Activated CD4-positive, alpha-beta T cell treated with anti-CD3 and anti-CD28 coated beads, Interleukin-2, amount 10 ng/mL, durations not matched to agents 7 days and 5 days (primary cell): ENCODE results near the gene LDLRAD4. TPM values are rescaled to one million over a fixed set of nuclear protein-coding genes. Genes with fewer than 3 reads are reported as not detected.

Experiments used
- CTCF ChIA-PET: fragments of 350-600 bp; sonication (Branson Sonifier 250); formaldehyde crosslinking; loops from one replicate; lab custom pipeline; 2021; ENCODE audit warnings: antibody characterized with exemption; lab: Charles Lee
- POLR2A ChIA-PET: fragments of 350-600 bp; sonication (Branson Sonifier 250); formaldehyde crosslinking; loops from one replicate; lab custom pipeline; 2021; ENCODE audit warnings: antibody characterized with exemption; lab: Charles Lee
- DNase-seq: peaks from one replicate; pipeline ENCODE4 v3.0.0-alpha.2; 2020
- H3K27ac Mint-ChIP-seq: one replicate; pipeline ENCODE4 v1.8.0; 2021; ENCODE audit warnings: mild to moderate bottlenecking, moderate library complexity, mixed read lengths
- H3K27me3 Mint-ChIP-seq: one replicate; pipeline ENCODE4 v1.8.0; 2021; ENCODE audit warnings: mixed read lengths
- H3K36me3 Mint-ChIP-seq: one replicate; pipeline ENCODE4 v1.8.0; 2021; ENCODE audit warnings: low read depth, mixed read lengths
- H3K4me1 Mint-ChIP-seq: one replicate; pipeline ENCODE4 v1.8.0; 2021; ENCODE audit warnings: mixed read lengths
- H3K4me3 Mint-ChIP-seq: one replicate; pipeline ENCODE4 v1.8.0; 2021; ENCODE audit warnings: mild to moderate bottlenecking, moderate library complexity, mixed read lengths
- H3K9me3 Mint-ChIP-seq: one replicate; pipeline ENCODE4 v1.8.0; 2021; ENCODE audit warnings: mixed read lengths
- total RNA-seq, 2 experiments: library from RNA; stranded (reverse); gene quantifications; one replicate each; pipeline ENCODE4 v1.2.3, GENCODE V29; 2021

Gene LDLRAD4
- total RNA-seq, 2 experiments from 2014 or later: 23.8 to 28.6 TPM

DNA sequence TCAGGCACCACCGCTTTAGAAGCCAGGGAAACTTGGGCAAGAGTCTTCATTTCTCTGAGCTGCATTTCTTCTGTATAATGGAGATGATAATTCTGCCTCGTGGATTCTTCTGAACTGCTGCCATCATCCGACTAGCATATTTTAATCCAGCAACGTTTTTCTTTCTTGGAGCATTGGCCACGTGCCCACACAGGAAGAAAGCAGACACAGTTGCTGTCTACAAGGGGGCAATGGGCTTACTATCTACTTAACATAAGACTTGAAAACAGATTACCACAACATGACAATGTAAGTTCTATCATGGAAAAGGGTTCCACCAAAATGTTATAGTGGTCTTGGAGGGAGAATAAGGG lies 331.3 kb downstream of the LDLRAD4 start:
- no peak for DNase-seq
- POLR2A ChIA-PET: interaction anchor here (0.6 kb wide), 2 partner anchors 151 to 246 kb away, joined by 3 to 5 read pairs; no protein-coding TSS in a partner anchor
- CTCF ChIA-PET: interaction anchor here (0.9 to 2.2 kb wide), 3 partner anchors 8 to 257 kb away, joined by 3 to 7 read pairs (median 5); no protein-coding TSS in a partner anchor

GRCh38 chr18:13550418-13551304 lies 332.1 kb downstream of the LDLRAD4 start:
- Mint-ChIP-seq H3K4me1 (no peaks in the 10 kb centered on the region), H3K9me3 (peaks cover 9% of the 10 kb centered on the region), H3K27me3 (no peaks in the 10 kb centered on the region), H3K27ac (no peak overlapping the region), H3K4me3 (no peak overlapping the region), H3K36me3 (peaks cover 23% of the 10 kb centered on the region)
- ChIA-PET POLR2A (interaction anchor here (0.6 kb wide), 1 partner anchor 150 kb away, joined by 3 read pairs; no protein-coding TSS in a partner anchor), CTCF (interaction anchor here (0.9 to 2.2 kb wide), 3 partner anchors 7 to 256 kb away, joined by 3 to 7 read pairs (median 5); no protein-coding TSS in a partner anchor)
- DNase-seq: no peak

More for the DNA sequence above, 331.3 kb downstream of the LDLRAD4 start:
- peaks cover 9% of the 10 kb centered on the region for H3K9me3 Mint-ChIP-seq
- H3K27ac Mint-ChIP-seq: no peak overlapping the region
- peaks cover 23% of the 10 kb centered on the region for H3K36me3 Mint-ChIP-seq
- H3K4me1 Mint-ChIP-seq: no peaks in the 10 kb centered on the region
- no peaks in the 10 kb centered on the region for H3K27me3 Mint-ChIP-seq
- H3K4me3 Mint-ChIP-seq: no peak overlapping the region

GRCh38 chr18:13551305-13551603 lies 332.7 kb downstream of the LDLRAD4 start:
- peaks cover 9% of the 10 kb centered on the region for H3K9me3 Mint-ChIP-seq
- DNase-seq: no peak
- ChIA-PET CTCF (interaction anchor here (0.6 to 3.4 kb wide), 2 partner anchors 12 to 408 kb away, joined by 3 to 11 read pairs; no protein-coding TSS in a partner anchor), POLR2A (no interaction called here)
- no peaks in the 10 kb centered on the region for H3K4me1 Mint-ChIP-seq
- peaks cover 21% of the 10 kb centered on the region for H3K36me3 Mint-ChIP-seq
- no peak overlapping the region for H3K4me3 Mint-ChIP-seq
- H3K27me3 Mint-ChIP-seq: no peaks in the 10 kb centered on the region
- H3K27ac Mint-ChIP-seq: no peak overlapping the region

DNA sequence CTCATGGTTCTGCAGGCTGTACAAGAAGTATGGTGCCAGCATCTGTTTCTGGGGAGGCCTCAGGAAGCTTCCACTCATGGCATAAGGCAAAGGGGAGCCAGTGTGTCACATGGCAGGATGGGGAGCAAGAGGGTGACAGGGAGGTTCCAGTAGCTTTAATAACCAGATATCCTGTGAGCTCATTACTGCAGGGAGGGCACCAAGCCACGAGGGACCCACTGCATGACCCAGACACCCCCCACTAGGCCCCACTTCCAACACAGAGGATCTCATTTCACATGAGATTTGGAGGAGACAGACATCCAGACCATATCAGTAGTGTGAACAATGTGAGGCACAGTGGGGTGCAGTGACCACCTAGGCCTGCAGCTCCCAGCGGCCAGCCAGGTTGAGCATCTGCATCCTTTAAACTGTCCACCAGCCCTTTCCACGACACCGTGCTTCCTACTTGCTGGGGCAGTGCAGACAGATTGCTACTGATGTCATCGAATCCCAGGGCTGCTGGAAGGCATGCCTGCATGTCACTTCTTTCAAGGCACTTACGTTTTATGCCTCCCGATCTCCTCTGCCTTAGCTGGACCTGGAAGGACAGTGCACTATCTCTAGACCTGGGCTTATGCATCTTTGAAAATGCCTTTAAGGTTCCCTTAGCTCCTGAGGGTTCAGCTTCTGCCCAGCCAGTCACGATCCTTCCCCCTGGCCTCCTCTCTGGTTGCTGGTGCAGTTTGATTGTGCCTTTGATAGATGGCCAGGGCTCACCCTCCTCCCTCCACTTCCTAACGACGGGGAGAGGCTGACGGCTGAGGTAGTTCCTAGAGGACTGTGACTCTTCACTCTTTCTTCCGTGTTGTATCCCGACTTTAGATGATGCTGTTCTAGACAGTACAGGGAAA lies 333.5 kb downstream of the LDLRAD4 start:
- Mint-ChIP-seq H3K9me3 (peaks cover 6% of the 10 kb centered on the region), H3K27ac (no peak overlapping the region), H3K4me3 (no peak overlapping the region), H3K27me3 (no peaks in the 10 kb centered on the region), H3K4me1 (no peaks in the 10 kb centered on the region), H3K36me3 (peaks cover 12% of the 10 kb centered on the region)
- no peak for DNase-seq
- POLR2A ChIA-PET: no interaction called here
- CTCF ChIA-PET: interaction anchor here (0.6 to 3.4 kb wide), 4 partner anchors 11 to 409 kb away, joined by 3 to 11 read pairs (median 3); no protein-coding TSS in a partner anchor

- no peak overlapping the region for H3K4me3 Mint-ChIP-seq
- ChIA-PET CTCF (interaction anchor here (1.0 to 3.4 kb wide), 3 partner anchors 9 to 231 kb away, joined by 3 to 11 read pairs (median 3); no protein-coding TSS in a partner anchor), POLR2A (no interaction called here)
- H3K4me1 Mint-ChIP-seq: peaks cover 6% of the 10 kb centered on the region
- no peaks in the 10 kb centered on the region for H3K27me3 Mint-ChIP-seq
- H3K27ac Mint-ChIP-seq: no peak overlapping the region
- DNase-seq: no peak
- H3K36me3 Mint-ChIP-seq: peaks cover 4% of the 10 kb centered on the region
- H3K9me3 Mint-ChIP-seq: no peaks in the 10 kb centered on the region
These were observed 334.9 kb downstream of the LDLRAD4 start for GRCh38 chr18:13553449-13553848.

DNA sequence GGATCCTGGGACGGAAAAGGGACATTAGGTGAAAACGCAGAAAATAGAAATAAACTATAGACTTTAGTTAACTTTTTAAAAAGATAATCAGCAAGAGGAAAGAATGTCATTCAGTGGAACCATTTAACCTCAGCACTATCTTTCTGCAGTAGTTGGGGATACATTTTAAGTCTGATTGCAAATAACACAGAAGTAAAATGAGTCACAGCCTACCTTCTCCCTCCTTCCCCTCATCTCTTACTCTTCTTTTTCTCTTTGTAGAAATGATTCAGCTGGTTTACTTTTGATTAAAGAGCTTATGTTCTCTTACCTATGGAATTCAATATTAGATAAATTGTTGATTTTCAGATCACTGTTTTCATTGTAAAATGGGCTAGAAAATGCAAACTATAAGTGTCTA lies 336.6 kb downstream of the LDLRAD4 start:
- Mint-ChIP-seq H3K4me3 (no peak overlapping the region), H3K27ac (no peak overlapping the region), H3K36me3 (peaks cover 3% of the 10 kb centered on the region), H3K27me3 (no peaks in the 10 kb centered on the region), H3K4me1 (peaks cover 12% of the 10 kb centered on the region), H3K9me3 (no peaks in the 10 kb centered on the region)
- DNase-seq: no peak
- ChIA-PET CTCF (interaction anchor here (0.7 to 1.3 kb wide), 4 partner anchors 9 to 61 kb away, joined by 3 to 5 read pairs (median 4); no protein-coding TSS in a partner anchor), POLR2A (no interaction called here)

DNA sequence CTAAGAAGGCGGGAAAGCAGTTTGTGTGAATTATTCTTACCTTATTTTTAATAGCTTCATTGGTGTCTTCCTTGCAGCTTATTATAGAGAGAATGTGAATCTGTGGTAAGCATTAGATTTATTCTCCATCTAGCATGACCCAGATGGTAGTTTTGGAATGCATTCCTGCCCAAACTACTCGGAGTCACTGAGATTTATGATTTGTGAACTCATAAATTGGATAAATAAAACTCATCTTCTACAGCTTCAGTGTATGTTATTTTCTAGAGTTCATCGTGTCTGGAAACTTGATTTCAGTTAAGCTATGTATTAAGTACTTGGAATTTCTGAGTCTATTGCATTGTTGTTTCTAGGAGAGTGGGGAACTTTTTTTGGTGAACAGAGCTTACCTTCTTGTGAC lies 337.3 kb downstream of the LDLRAD4 start:
- ChIA-PET CTCF (interaction anchor here (0.9 to 1.2 kb wide), 2 partner anchors 10 to 54 kb away, joined by 3 to 5 read pairs; no protein-coding TSS in a partner anchor), POLR2A (no interaction called here)
- no peaks in the 10 kb centered on the region for H3K9me3 Mint-ChIP-seq
- peaks cover 12% of the 10 kb centered on the region for H3K4me1 Mint-ChIP-seq
- H3K36me3 Mint-ChIP-seq: no peaks in the 10 kb centered on the region
- H3K4me3 Mint-ChIP-seq: no peak overlapping the region
- DNase-seq: no peak
- H3K27me3 Mint-ChIP-seq: no peaks in the 10 kb centered on the region
- no peak overlapping the region for H3K27ac Mint-ChIP-seq

DNA sequence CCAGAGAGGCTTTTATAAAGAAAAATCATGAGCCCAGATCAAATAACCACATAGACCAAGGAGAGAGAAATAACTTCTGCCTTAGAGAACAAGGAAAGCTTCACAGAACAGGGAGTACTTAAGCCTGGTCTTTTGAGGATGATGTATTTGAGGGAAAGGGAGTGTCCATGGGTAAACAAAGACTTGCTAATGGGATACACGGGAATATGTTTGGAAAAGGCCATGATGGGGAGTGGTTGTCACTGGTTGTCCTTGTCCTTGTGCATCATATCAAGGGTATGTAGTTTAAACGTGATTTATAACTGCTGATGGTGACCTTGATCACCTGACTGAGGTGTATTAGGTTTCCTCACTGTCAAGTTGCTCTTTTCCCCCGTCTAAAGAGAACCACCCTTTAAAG lies 337.9 kb downstream of the LDLRAD4 start:
- DNase-seq: no peak
- POLR2A ChIA-PET: no interaction called here
- CTCF ChIA-PET: interaction anchor here (1.2 kb wide), 1 partner anchor 10 kb away, joined by 5 read pairs; no protein-coding TSS in a partner anchor
- H3K27ac Mint-ChIP-seq: no peak overlapping the region
- H3K27me3 Mint-ChIP-seq: no peaks in the 10 kb centered on the region
- peaks cover 15% of the 10 kb centered on the region for H3K4me1 Mint-ChIP-seq
- H3K4me3 Mint-ChIP-seq: no peak overlapping the region
- no peaks in the 10 kb centered on the region for H3K36me3 Mint-ChIP-seq
- H3K9me3 Mint-ChIP-seq: no peaks in the 10 kb centered on the region

- ChIA-PET POLR2A (interaction anchor here (0.6 kb wide), 2 partner anchors 35 to 86 kb away, joined by 3 to 10 read pairs; no protein-coding TSS in a partner anchor), CTCF (interaction anchor here (0.5 to 3.8 kb wide), 13 partner anchors 9 to 1073 kb away, joined by 3 to 27 read pairs (median 4); no protein-coding TSS in a partner anchor)
- Mint-ChIP-seq H3K27me3 (no peaks in the 10 kb centered on the region), H3K4me1 (peaks cover 29% of the 10 kb centered on the region), H3K9me3 (no peaks in the 10 kb centered on the region), H3K27ac (no peak overlapping the region), H3K36me3 (peaks cover under 1% of the 10 kb centered on the region), H3K4me3 (no peak overlapping the region)
- DNase-seq: peak; percentile 40
These were observed 339.6 kb downstream of the LDLRAD4 start for GRCh38 chr18:13558124-13558523.

DNA sequence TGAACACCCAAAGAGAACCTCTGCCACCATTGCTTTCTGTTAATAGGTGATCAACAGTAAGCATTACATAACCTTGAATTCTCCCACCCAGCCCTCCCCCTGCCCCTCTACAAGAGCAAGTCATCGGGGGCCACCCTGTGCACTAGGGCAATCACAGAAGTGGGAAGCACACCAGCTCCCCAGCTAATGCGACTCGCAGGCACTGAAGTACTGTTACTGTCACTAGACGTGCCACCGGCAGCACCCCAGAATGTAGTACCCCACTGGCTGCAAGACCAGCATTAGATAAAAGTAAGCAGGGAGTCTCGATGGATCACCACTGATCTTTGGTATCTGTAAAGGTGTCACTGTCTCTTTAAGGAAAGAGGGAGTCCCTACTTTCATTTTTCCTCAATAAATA lies 340.2 kb downstream of the LDLRAD4 start:
- DNase-seq: no peak
- Mint-ChIP-seq H3K4me3 (no peak overlapping the region), H3K36me3 (peaks cover 3% of the 10 kb centered on the region), H3K27me3 (no peaks in the 10 kb centered on the region), H3K4me1 (peaks cover 33% of the 10 kb centered on the region), H3K27ac (no peak overlapping the region), H3K9me3 (no peaks in the 10 kb centered on the region)
- POLR2A ChIA-PET: interaction anchor here (0.6 kb wide), 2 partner anchors 49 to 86 kb away, joined by 3 to 10 read pairs; no protein-coding TSS in a partner anchor
- CTCF ChIA-PET: interaction anchor here (0.9 to 3.8 kb wide), 8 partner anchors 9 to 342 kb away, joined by 3 to 27 read pairs (median 3); no protein-coding TSS in a partner anchor

DNA sequence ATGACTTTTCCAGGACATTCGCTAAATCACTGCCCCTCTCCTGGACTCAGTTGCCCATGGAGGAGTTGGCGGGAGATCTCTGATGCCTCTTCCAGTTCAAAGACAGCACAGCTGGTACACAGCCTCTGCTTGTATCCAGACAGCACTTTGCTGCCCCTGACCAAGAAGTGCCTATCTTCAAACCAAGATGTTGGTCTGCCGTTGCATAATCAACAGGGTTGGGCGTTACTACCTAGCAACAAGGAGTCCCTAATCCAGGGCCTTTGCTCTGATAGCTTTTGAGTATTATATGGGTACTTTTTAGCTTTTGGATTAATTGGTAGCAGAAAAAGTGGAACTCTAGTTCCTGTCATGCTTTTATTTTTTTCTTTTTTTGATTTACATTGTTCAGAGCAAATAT lies 341.2 kb downstream of the LDLRAD4 start:
- Mint-ChIP-seq H3K9me3 (no peaks in the 10 kb centered on the region), H3K27me3 (no peaks in the 10 kb centered on the region), H3K36me3 (peaks cover 3% of the 10 kb centered on the region), H3K27ac (no peak overlapping the region), H3K4me3 (no peak overlapping the region), H3K4me1 (peaks cover 37% of the 10 kb centered on the region)
- no peak for DNase-seq
- POLR2A ChIA-PET: no interaction called here
- CTCF ChIA-PET: interaction anchor here (0.9 to 3.8 kb wide), 2 partner anchors 18 to 70 kb away, joined by 3 to 27 read pairs; no protein-coding TSS in a partner anchor

DNA sequence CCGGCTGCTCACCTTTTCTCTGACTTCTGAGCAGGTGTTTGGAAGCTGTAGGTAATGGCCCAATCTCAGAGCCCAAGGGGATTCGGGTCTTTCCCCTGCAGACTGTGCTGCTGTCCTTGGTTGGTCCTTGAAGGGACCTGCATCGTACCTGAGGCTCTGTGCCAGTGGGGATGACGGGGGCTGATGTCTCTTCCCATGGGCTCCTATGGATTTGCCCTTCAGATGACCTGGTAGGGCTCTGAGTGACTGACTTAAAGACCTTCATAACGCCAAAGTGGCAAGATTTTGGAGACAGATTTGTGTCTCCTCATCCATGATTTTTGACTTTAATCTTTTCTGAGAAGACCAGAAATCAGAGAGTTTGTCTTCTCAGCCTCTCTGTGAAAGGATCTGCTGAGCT lies 341.7 kb downstream of the LDLRAD4 start:
- ChIA-PET POLR2A (no interaction called here), CTCF (interaction anchor here (0.9 to 3.8 kb wide), 3 partner anchors 11 to 17 kb away, joined by 5 to 27 read pairs (median 5); no protein-coding TSS in a partner anchor)
- Mint-ChIP-seq H3K27me3 (no peaks in the 10 kb centered on the region), H3K27ac (no peak overlapping the region), H3K9me3 (no peaks in the 10 kb centered on the region), H3K4me1 (peaks cover 40% of the 10 kb centered on the region), H3K36me3 (peaks cover 3% of the 10 kb centered on the region), H3K4me3 (no peak overlapping the region)
- DNase-seq: no peak
